H9 (cell line): ENCODE measurements around the gene TAF4B. TPM values are rescaled to one million over a fixed set of nuclear protein-coding genes. Genes with fewer than 3 reads are reported as not detected.

Experiments used
- DNase-seq: peaks from one replicate; pipeline ENCODE4 v3.0.0-alpha.2; 2017
- H2AFZ ChIP-seq: one replicate; pipeline ENCODE4 v1.6.1; 2013; ENCODE audit warnings: mild to moderate bottlenecking, low read length, control low read depth, moderate library complexity
- H2AK5ac ChIP-seq: 2 replicates; pipeline ENCODE4 v1.6.1; 2013; ENCODE audit warnings: low read length, control low read depth, mixed read lengths; ENCODE audit not compliant: insufficient read length
- H2BK120ac ChIP-seq: one replicate; pipeline ENCODE4 v1.6.1; 2013; ENCODE audit warnings: low read depth, mild to moderate bottlenecking, low read length, control low read depth, inconsistent platforms; ENCODE audit not compliant: poor library complexity, severe bottlenecking
- H2BK12ac ChIP-seq: 2 replicates; pipeline ENCODE4 v1.6.1; 2013; ENCODE audit warnings: low read length, control low read depth, mixed read lengths, low read depth; ENCODE audit not compliant: insufficient read length
- H2BK15ac ChIP-seq: 2 replicates; pipeline ENCODE4 v1.6.1; 2013; ENCODE audit warnings: low read depth, low read length, control low read depth
- H2BK20ac ChIP-seq: one replicate; pipeline ENCODE4 v1.6.1; 2013; ENCODE audit warnings: low read depth, mild to moderate bottlenecking, low read length, control low read depth, inconsistent platforms; ENCODE audit not compliant: poor library complexity, severe bottlenecking
- H2BK5ac ChIP-seq: 2 replicates; pipeline ENCODE4 v1.6.1; 2013; ENCODE audit warnings: low read length, control low read depth, mixed read lengths; ENCODE audit not compliant: insufficient read length
- H3K14ac ChIP-seq: 2 replicates; pipeline ENCODE4 v1.6.1; 2013; ENCODE audit warnings: low read length, control low read depth; ENCODE audit not compliant: insufficient read depth
- H3K18ac ChIP-seq: 2 replicates; pipeline ENCODE4 v1.6.1; 2013; ENCODE audit warnings: low read depth, mild to moderate bottlenecking, mixed read lengths, low read length, control low read depth; ENCODE audit not compliant: insufficient read length
- H3K23ac ChIP-seq: 2 replicates; pipeline ENCODE4 v1.6.1; 2013; ENCODE audit warnings: low read length, control low read depth, mixed read lengths, low read depth; ENCODE audit not compliant: insufficient read length
- H3K23me2 ChIP-seq: 2 replicates; pipeline ENCODE4 v1.6.1; 2013; ENCODE audit warnings: low read depth, mild to moderate bottlenecking, mixed read lengths, low read length, control low read depth; ENCODE audit not compliant: insufficient read length, poor library complexity, severe bottlenecking
- H3K27ac ChIP-seq: 2 replicates; pipeline ENCODE4 v1.5.1; 2013; ENCODE audit warnings: low read length, control low read depth, mixed read lengths, low read depth; ENCODE audit not compliant: insufficient read length
- H3K27me3 ChIP-seq: 2 replicates; pipeline ENCODE4 v1.6.1; 2013; ENCODE audit warnings: low read length, control low read depth, inconsistent platforms; ENCODE audit not compliant: insufficient read depth
- H3K4ac ChIP-seq: 2 replicates; pipeline ENCODE4 v1.6.1; 2013; ENCODE audit warnings: low read depth, mild to moderate bottlenecking, control low read depth, inconsistent platforms, low read length, moderate library complexity
- H3K4me1 ChIP-seq: 2 replicates; pipeline ENCODE4 v1.6.1; 2013; ENCODE audit warnings: low read length, control low read depth, inconsistent platforms; ENCODE audit not compliant: insufficient read depth
- H3K4me2 ChIP-seq: 2 replicates; pipeline ENCODE4 v1.6.1; 2013; ENCODE audit warnings: low read length, control low read depth, mixed read lengths; ENCODE audit not compliant: insufficient read length, insufficient read depth
- H3K56ac ChIP-seq: 2 replicates; pipeline ENCODE4 v1.6.1; 2013; ENCODE audit warnings: low read depth, mild to moderate bottlenecking, mixed read lengths, low read length, control low read depth; ENCODE audit not compliant: insufficient read length
- H3K79me1 ChIP-seq: 2 replicates; pipeline ENCODE4 v1.6.1; 2013; ENCODE audit warnings: low read depth, mild to moderate bottlenecking, moderate library complexity, low read length, control low read depth, inconsistent platforms; ENCODE audit not compliant: insufficient read depth, poor library complexity, severe bottlenecking
- H3K79me2 ChIP-seq: 2 replicates; pipeline ENCODE4 v1.6.1; 2013; ENCODE audit warnings: low read length, control low read depth, inconsistent platforms; ENCODE audit not compliant: insufficient read depth
- H3K9ac ChIP-seq: 2 replicates; pipeline ENCODE4 v1.6.1; 2013; ENCODE audit warnings: low read length, control low read depth, mixed read lengths; ENCODE audit not compliant: insufficient read length; ENCODE audit errors: extremely low read depth
- H3K9me3 ChIP-seq: one replicate; pipeline ENCODE4 v1.6.1; 2013; ENCODE audit warnings: low read depth, low read length, inconsistent platforms; ENCODE audit not compliant: control insufficient read depth
- H3T11ph ChIP-seq: one replicate; pipeline ENCODE4 v1.6.1; 2013; ENCODE audit warnings: mild to moderate bottlenecking, low read length, control low read depth, inconsistent platforms
- H4K20me1 ChIP-seq: one replicate; pipeline ENCODE4 v1.6.1; 2013; ENCODE audit not compliant: control insufficient read depth, insufficient read length, insufficient read depth
- H4K5ac ChIP-seq: 2 replicates; pipeline ENCODE4 v1.6.1; 2013; ENCODE audit warnings: low read depth, mild to moderate bottlenecking, mixed read lengths, low read length, control low read depth; ENCODE audit not compliant: insufficient read length
- H4K8ac ChIP-seq: replicated peaks from 2 replicates; pipeline ENCODE4 v1.6.1; 2013; ENCODE audit warnings: low read length, control low read depth, mixed read lengths, low read depth; ENCODE audit not compliant: insufficient read length
- H4K91ac ChIP-seq: 2 replicates; pipeline ENCODE4 v1.6.1; 2013; ENCODE audit warnings: low read depth, mild to moderate bottlenecking, moderate library complexity, mixed read lengths, low read length, control low read depth; ENCODE audit not compliant: insufficient read length
- H3K27ac Mint-ChIP-seq, 3 experiments: 2 replicates in 2 of 3; 3 replicates in 1 of 3; pipeline ENCODE4 v1.8.0; 2020 to 2021; ENCODE audit warnings: mixed read lengths in 3 of 3, mild to moderate bottlenecking in 1 of 3, moderate library complexity in 1 of 3
- H3K27me3 Mint-ChIP-seq: 2 replicates; pipeline ENCODE4 v1.8.0; 2021; ENCODE audit warnings: low read depth, mild to moderate bottlenecking, moderate library complexity, mixed read lengths
- H3K36me3 Mint-ChIP-seq, 3 experiments: 2 replicates in 2 of 3; 3 replicates in 1 of 3; pipeline ENCODE4 v1.8.0; 2020 to 2021; ENCODE audit warnings: low read depth in 3 of 3, mixed read lengths in 3 of 3; ENCODE audit not compliant: insufficient read depth in 1 of 3
- H3K4me1 Mint-ChIP-seq, 2 experiments: 2 replicates each; pipeline ENCODE4 v1.8.0; 2020; ENCODE audit warnings: mixed read lengths in 2 of 2
- H3K4me3 Mint-ChIP-seq, 2 experiments: 2 replicates in 1 of 2; 3 replicates in 1 of 2; pipeline ENCODE4 v1.8.0; 2020 to 2021; ENCODE audit warnings: mild to moderate bottlenecking in 2 of 2, mixed read lengths in 2 of 2, moderate library complexity in 1 of 2
- H3K9me3 Mint-ChIP-seq, 2 experiments: 2 replicates in 1 of 2; 3 replicates in 1 of 2; pipeline ENCODE4 v1.8.0; 2020; ENCODE audit warnings: mild to moderate bottlenecking in 2 of 2, mixed read lengths in 2 of 2, moderate library complexity in 1 of 2
- WGBS: extraction: QIAGEN DNeasy Blood & Tissue Kit; methylation state at CpG from one replicate; pipeline ENCODE4 v1.1.7; 2013; ENCODE audit warnings: missing lambda C conversion rate, low lambda C conversion rate, mixed read lengths; ENCODE audit not compliant: insufficient read length; ENCODE audit errors: extremely low coverage; 5-methylcytosine and 5-hydroxymethylcytosine counted together
- long read RNA-seq: library from polyadenylated mRNA; unstranded; transcript quantifications from one replicate; pipeline ENCODE4 v2.0.0, GENCODE V29; 2020
- total RNA-seq: library from RNA; stranded (reverse); gene quantifications from 2 replicates; pipeline ENCODE4 v1.2.1, GENCODE V29; 2021
- TF ChIP-seq, protein P1 (sequence below): fragments of 200-600 bp; sonication (generic); conservative IDR thresholded peaks from 3 replicates; pipeline ENCODE4 v1.8.0; 2021; ENCODE audit warnings: antibody characterized with exemption, mild to moderate bottlenecking

The TAF4B gene, protein sequence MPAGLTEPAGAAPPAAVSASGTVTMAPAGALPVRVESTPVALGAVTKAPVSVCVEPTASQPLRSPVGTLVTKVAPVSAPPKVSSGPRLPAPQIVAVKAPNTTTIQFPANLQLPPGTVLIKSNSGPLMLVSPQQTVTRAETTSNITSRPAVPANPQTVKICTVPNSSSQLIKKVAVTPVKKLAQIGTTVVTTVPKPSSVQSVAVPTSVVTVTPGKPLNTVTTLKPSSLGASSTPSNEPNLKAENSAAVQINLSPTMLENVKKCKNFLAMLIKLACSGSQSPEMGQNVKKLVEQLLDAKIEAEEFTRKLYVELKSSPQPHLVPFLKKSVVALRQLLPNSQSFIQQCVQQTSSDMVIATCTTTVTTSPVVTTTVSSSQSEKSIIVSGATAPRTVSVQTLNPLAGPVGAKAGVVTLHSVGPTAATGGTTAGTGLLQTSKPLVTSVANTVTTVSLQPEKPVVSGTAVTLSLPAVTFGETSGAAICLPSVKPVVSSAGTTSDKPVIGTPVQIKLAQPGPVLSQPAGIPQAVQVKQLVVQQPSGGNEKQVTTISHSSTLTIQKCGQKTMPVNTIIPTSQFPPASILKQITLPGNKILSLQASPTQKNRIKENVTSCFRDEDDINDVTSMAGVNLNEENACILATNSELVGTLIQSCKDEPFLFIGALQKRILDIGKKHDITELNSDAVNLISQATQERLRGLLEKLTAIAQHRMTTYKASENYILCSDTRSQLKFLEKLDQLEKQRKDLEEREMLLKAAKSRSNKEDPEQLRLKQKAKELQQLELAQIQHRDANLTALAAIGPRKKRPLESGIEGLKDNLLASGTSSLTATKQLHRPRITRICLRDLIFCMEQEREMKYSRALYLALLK
- 19.8 and 20.4 TPM in 2 replicates for total RNA-seq
- long read RNA-seq, full-length matches to known transcripts, result 30 of 79 reads
- long read RNA-seq, partial matches to known transcripts, result 26 of 79 reads
- long read RNA-seq, other reads (novel, unspliced or antisense), result 23 of 79 reads

DNA sequence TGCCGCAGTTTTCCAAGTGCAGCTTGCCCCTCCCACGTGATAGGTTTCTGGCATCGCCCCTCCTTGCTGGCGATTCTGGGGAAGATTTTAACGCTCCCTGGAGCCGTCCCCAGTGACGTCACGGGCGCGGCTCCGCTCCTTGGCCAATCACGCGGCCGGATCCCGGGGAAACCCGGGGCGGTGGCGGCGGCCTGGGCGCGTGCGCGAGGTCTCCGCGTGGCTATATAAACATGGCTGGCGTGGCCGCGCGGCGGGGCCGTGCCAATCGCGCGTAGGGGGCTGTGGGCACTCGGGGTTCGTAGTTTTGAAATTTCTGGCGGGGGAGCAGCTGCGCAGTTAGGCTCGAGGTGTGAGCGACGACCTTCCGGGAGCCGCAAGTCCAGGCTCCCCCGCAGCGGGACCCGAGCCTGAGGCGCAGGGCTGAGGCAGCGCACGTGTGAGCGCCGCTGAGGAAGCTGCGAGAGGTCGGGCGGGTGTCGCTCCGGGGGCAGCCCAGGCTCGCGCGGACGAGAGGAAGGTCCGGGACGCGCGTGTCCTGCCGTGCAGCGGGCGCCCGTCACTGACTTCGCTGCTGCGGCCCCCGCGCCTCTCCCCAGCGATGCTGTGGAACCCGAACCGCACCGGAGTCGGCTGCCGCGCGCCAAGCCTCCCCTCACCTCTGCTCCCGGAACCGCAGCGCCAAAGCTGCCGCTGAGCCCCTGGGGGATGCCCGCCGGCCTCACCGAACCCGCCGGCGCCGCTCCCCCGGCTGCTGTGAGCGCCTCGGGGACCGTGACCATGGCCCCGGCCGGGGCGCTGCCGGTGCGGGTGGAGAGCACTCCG is at the start of gene TAF4B:
Gene TAF4B, plus strand, starts transcription at position 217 of the 822 bp plus-strand sequence. Its CDS starts 489 bp downstream, at position 706.
- H3K4me3 Mint-ChIP-seq, result peak within 1 kb of the TSS; percentile 91 to 98
- peak; percentile 95 for DNase-seq
- Histone ChIP-seq H3K27ac (no peak within 1 kb of the TSS), H4K5ac (no peak within 1 kb of the TSS), H3K79me2 (peaks cover 15% of the 10 kb centered on the region; the same call in 1 of the 2 replicates), H3K79me1 (peaks cover 6% of the 10 kb centered on the region), H3K27me3 (no peaks in the 10 kb centered on the region), H4K8ac (no peak within 1 kb of the TSS), H3K9me3 (no peaks in the 10 kb centered on the region), H2BK120ac (no peak within 1 kb of the TSS), H2BK12ac (no peak within 1 kb of the TSS), H3K56ac (no peak within 1 kb of the TSS), H3K4ac (no peak within 1 kb of the TSS), H3K23me2 (peaks cover 5% of the 10 kb centered on the region), H3K14ac (peak within 1 kb of the TSS; percentile 80; the same call in 1 of the 2 replicates), H3K18ac (peak within 1 kb of the TSS; percentile 12), H3K4me1 (no peaks in the 10 kb centered on the region; the same call in 1 of the 2 replicates), H3K23ac (no peak within 1 kb of the TSS), H3T11ph (no peak within 1 kb of the TSS), H4K91ac (no peak within 1 kb of the TSS), H3K9ac (peak within 1 kb of the TSS; percentile 54), H4K20me1 (peaks cover 4% of the 10 kb centered on the region), H3K4me2 (peak within 1 kb of the TSS; percentile 67), H2BK20ac (no peak within 1 kb of the TSS), H2BK5ac (no peak within 1 kb of the TSS), H2AFZ (no peak within 1 kb of the TSS), H2BK15ac (no peak within 1 kb of the TSS), H2AK5ac (no peak within 1 kb of the TSS)
- no CpG with 5 or more reads among the region's 101 CpGs for WGBS
- peaks cover 1 to 3% of the 10 kb centered on the region in 2 experiments for H3K9me3 Mint-ChIP-seq
- H3K27me3 Mint-ChIP-seq, result peaks cover 2% of the 10 kb centered on the region; the same call in 1 of the 2 replicates
- H3K27ac Mint-ChIP-seq, result peak within 1 kb of the TSS; percentile 74 to 98 (median 86); a peak in 6 of 7 replicates
- H3K36me3 Mint-ChIP-seq, result peaks cover 3 to 7% (median 6%) of the 10 kb centered on the region in 3 experiments
- TF ChIP-seq, protein P1, sequence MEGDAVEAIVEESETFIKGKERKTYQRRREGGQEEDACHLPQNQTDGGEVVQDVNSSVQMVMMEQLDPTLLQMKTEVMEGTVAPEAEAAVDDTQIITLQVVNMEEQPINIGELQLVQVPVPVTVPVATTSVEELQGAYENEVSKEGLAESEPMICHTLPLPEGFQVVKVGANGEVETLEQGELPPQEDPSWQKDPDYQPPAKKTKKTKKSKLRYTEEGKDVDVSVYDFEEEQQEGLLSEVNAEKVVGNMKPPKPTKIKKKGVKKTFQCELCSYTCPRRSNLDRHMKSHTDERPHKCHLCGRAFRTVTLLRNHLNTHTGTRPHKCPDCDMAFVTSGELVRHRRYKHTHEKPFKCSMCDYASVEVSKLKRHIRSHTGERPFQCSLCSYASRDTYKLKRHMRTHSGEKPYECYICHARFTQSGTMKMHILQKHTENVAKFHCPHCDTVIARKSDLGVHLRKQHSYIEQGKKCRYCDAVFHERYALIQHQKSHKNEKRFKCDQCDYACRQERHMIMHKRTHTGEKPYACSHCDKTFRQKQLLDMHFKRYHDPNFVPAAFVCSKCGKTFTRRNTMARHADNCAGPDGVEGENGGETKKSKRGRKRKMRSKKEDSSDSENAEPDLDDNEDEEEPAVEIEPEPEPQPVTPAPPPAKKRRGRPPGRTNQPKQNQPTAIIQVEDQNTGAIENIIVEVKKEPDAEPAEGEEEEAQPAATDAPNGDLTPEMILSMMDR, result no peak
- H3K4me1 Mint-ChIP-seq, result peaks cover 36 to 39% of the 10 kb centered on the region in 2 experiments
